ENCODE measurements around the gene KCNJ12. TPM values are rescaled to one million over a fixed set of nuclear protein-coding genes. Genes with fewer than 3 reads are reported as not detected.
"Not testable (repeated sequence)": the region's sequence is repeated elsewhere in the genome, so short reads cannot be mapped to it uniquely, and the experiment has no call there.

KCNJ12 gene
- total RNA-seq, 2 donors from 2014 or later: 0.05 TPM; not detected in 1

GRCh38 chr17:21400816-21401593 lies 24.8 kb downstream of the KCNJ12 start:
- Mint-ChIP-seq H3K36me3 (ENCODE audit: low read depth) (no peaks in the 10 kb centered on the region), H3K9me3 (no peaks in the 10 kb centered on the region)
- no peak for ATAC-seq (replicated peaks)

GRCh38 chr17:21402166-21402571 lies 26.0 kb downstream of the KCNJ12 start:
- not testable (repeated sequence) for H3K4me3 Mint-ChIP-seq; ATAC-seq (replicated peaks); H3K9me3 Mint-ChIP-seq; H3K4me1 Mint-ChIP-seq; H3K27me3 Mint-ChIP-seq; H3K27ac Mint-ChIP-seq; H3K36me3 Mint-ChIP-seq (ENCODE audit: low read depth)

More at GRCh38 chr17:21400816-21401593, 24.8 kb downstream of the KCNJ12 start:
- Mint-ChIP-seq H3K27me3 (no peaks in the 10 kb centered on the region), H3K27ac (no peak overlapping the region), H3K4me1 (no peaks in the 10 kb centered on the region), H3K4me3 (no peak overlapping the region)

- not testable (repeated sequence) for H3K9me3 Mint-ChIP-seq; H3K36me3 Mint-ChIP-seq (ENCODE audit: low read depth); H3K27me3 Mint-ChIP-seq; H3K4me3 Mint-ChIP-seq; H3K4me1 Mint-ChIP-seq; H3K27ac Mint-ChIP-seq; ATAC-seq (replicated peaks)
These were observed 26.8 kb downstream of the KCNJ12 start for GRCh38 chr17:21402926-21403325.

GRCh38 chr17:21404106-21404505 lies 27.9 kb downstream of the KCNJ12 start:
- H3K9me3 Mint-ChIP-seq; ATAC-seq (replicated peaks); H3K27ac Mint-ChIP-seq; H3K36me3 Mint-ChIP-seq (ENCODE audit: low read depth); H3K27me3 Mint-ChIP-seq; H3K4me1 Mint-ChIP-seq; H3K4me3 Mint-ChIP-seq: not testable (repeated sequence)

- not testable (repeated sequence) for H3K9me3 Mint-ChIP-seq; H3K4me3 Mint-ChIP-seq; H3K27me3 Mint-ChIP-seq; H3K36me3 Mint-ChIP-seq (ENCODE audit: low read depth); H3K27ac Mint-ChIP-seq; H3K4me1 Mint-ChIP-seq; ATAC-seq (replicated peaks)
These were observed 28.4 kb downstream of the KCNJ12 start for GRCh38 chr17:21404539-21404938.

GRCh38 chr17:21404956-21405731 lies 29.0 kb downstream of the KCNJ12 start:
- not testable (repeated sequence) for ATAC-seq (replicated peaks); H3K27me3 Mint-ChIP-seq; H3K9me3 Mint-ChIP-seq; H3K27ac Mint-ChIP-seq; H3K36me3 Mint-ChIP-seq (ENCODE audit: low read depth); H3K4me3 Mint-ChIP-seq; H3K4me1 Mint-ChIP-seq

- not testable (repeated sequence) for ATAC-seq (replicated peaks); H3K4me3 Mint-ChIP-seq; H3K4me1 Mint-ChIP-seq; H3K27ac Mint-ChIP-seq; H3K9me3 Mint-ChIP-seq; H3K36me3 Mint-ChIP-seq (ENCODE audit: low read depth); H3K27me3 Mint-ChIP-seq
These were observed 29.8 kb downstream of the KCNJ12 start for GRCh38 chr17:21405904-21406400.

- not testable (repeated sequence) for H3K27me3 Mint-ChIP-seq; H3K27ac Mint-ChIP-seq; H3K4me3 Mint-ChIP-seq; H3K36me3 Mint-ChIP-seq (ENCODE audit: low read depth); ATAC-seq (replicated peaks); H3K9me3 Mint-ChIP-seq; H3K4me1 Mint-ChIP-seq
These were observed 30.7 kb downstream of the KCNJ12 start for GRCh38 chr17:21406616-21407404.

- H3K9me3 Mint-ChIP-seq; H3K4me3 Mint-ChIP-seq; H3K27me3 Mint-ChIP-seq; H3K4me1 Mint-ChIP-seq; H3K36me3 Mint-ChIP-seq (ENCODE audit: low read depth); ATAC-seq (replicated peaks); H3K27ac Mint-ChIP-seq: not testable (repeated sequence)
These were observed 31.6 kb downstream of the KCNJ12 start for GRCh38 chr17:21407752-21408151.

- not testable (repeated sequence) for H3K9me3 Mint-ChIP-seq; H3K4me1 Mint-ChIP-seq; H3K27me3 Mint-ChIP-seq; H3K27ac Mint-ChIP-seq; H3K4me3 Mint-ChIP-seq; ATAC-seq (replicated peaks); H3K36me3 Mint-ChIP-seq (ENCODE audit: low read depth)
These were observed 32.1 kb downstream of the KCNJ12 start for GRCh38 chr17:21408224-21408623.

GRCh38 chr17:21408766-21409300 lies 32.7 kb downstream of the KCNJ12 start:
- not testable (repeated sequence) for ATAC-seq (replicated peaks); H3K4me3 Mint-ChIP-seq; H3K27me3 Mint-ChIP-seq; H3K4me1 Mint-ChIP-seq; H3K9me3 Mint-ChIP-seq; H3K36me3 Mint-ChIP-seq (ENCODE audit: low read depth); H3K27ac Mint-ChIP-seq

GRCh38 chr17:21409388-21409787 lies 33.2 kb downstream of the KCNJ12 start:
- H3K27me3 Mint-ChIP-seq; H3K9me3 Mint-ChIP-seq; H3K4me1 Mint-ChIP-seq; H3K36me3 Mint-ChIP-seq (ENCODE audit: low read depth); H3K27ac Mint-ChIP-seq; ATAC-seq (replicated peaks); H3K4me3 Mint-ChIP-seq: not testable (repeated sequence)

- not testable (repeated sequence) for ATAC-seq (replicated peaks); H3K9me3 Mint-ChIP-seq; H3K36me3 Mint-ChIP-seq (ENCODE audit: low read depth); H3K4me3 Mint-ChIP-seq; H3K27ac Mint-ChIP-seq; H3K27me3 Mint-ChIP-seq; H3K4me1 Mint-ChIP-seq
These were observed 33.8 kb downstream of the KCNJ12 start for GRCh38 chr17:21409971-21410370.

- not testable (repeated sequence) for H3K4me3 Mint-ChIP-seq; H3K27me3 Mint-ChIP-seq; H3K36me3 Mint-ChIP-seq (ENCODE audit: low read depth); H3K9me3 Mint-ChIP-seq; ATAC-seq (replicated peaks); H3K4me1 Mint-ChIP-seq; H3K27ac Mint-ChIP-seq
These were observed 34.2 kb downstream of the KCNJ12 start for GRCh38 chr17:21410371-21410770.

All from activated T-helper 17 cell treated with anti-CD3 and anti-CD28 coated beads, Interleukin-2, amount 50 U/mL, for 72 hours (primary cell).